Raji (cell line): ENCODE data around the gene TIMM50.

Experiments
- POLR2A ChIP-seq: IDR thresholded peaks from 2 replicates; pipeline ENCODE4 v1.6.1; 2011; ENCODE audit warnings: low read depth, low read length, control low read depth; ENCODE audit not compliant: insufficient read depth

The TIMM50 gene

DNA sequence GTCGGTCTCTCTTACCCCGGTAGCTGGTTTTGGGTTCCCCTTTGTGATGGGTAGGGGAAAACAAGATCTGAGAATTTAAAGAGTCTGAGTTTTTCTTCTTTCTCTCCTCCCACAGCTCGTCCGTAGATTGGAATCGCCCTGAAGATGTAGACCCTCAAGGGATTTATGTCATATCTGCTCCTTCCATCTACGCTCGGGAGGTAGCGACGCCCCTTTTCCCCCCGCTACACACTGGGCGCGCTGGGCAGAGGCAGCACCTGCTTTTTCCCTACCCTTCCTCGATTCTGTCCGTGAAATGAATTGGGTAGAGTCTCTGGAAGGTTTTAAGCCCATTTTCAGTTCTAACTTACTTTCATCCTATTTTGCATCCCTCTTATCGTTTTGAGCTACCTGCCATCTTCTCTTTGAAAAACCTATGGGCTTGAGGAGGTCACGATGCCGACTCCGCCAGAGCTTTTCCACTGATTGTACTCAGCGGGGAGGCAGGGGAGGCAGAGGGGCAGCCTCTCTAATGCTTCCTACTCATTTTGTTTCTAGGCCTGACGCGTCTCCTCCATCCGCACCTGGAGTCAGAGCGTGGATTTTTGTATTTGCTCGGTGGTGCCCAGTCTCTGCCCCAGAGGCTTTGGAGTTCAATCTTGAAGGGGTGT lies 27.2 kb downstream of the TIMM50 start:
- TF ChIP-seq POLR2A: no peak

DNA sequence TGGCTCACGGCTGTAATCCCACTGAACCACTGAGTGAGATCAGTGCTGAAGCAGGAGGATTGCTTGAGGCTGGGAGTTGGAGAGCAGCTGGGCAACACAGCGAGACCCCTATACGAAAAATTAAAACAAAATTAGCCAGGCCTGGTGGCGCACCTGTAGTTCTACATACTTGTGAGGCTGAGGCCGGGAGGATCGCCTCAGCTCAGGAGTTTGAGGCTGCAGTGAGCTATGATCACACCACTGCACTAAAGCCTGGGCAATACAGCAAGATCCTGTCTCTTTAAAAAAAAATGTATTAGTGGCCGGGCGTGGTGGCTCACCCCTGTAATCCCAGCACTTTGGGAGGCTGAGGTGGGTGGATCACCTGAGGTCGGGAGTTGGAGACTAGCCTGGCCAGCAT lies 28.0 kb downstream of the TIMM50 start:
- no peak for TF ChIP-seq POLR2A

DNA sequence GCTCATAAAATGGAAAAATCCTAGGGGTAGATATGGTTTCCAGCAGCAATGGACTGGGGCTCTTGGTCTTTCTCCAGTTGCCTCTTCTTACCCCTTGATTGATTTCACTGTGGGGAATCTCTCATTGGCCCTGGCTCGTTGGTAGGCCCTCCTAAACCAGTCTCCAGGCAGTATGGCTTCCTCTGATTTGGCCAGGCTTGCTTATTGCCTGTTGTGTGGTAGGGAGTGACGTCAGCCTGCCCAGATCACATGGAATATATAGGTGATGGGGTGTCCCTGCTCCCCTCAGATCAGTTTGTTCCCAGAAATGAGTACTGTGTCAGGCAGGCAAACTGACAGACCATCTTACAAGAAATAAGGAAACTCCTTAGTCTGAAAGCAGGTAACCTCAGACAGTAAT lies 28.6 kb downstream of the TIMM50 start:
- TF ChIP-seq POLR2A: no peak

DNA sequence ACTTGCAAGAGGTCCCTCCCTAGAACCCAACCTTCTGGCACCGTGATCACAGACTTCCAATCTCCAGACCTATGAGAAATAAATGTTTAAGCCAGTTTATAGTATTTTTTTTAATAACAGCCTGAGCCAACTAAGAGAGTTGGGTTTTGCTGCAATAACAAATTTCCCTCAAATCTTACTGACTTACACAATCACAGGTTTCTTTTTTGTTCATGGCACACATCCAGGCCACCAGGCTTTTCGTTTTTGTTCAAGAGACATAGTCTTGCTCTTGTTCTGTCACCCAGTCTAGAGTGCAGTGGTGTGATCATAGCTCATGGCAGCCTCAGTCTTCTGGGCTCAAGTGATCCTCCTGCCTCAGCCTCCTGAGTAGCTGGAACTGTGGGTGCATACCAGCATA lies 32.4 kb downstream of the TIMM50 start:
- TF ChIP-seq POLR2A: no peak

GRCh38 chr19:39514840-39515550 lies 34.4 kb downstream of the TIMM50 start, which contains the start of gene SELENOV:
Gene SELENOV (plus strand): TSS chr19:39515139. CDS start chr19:39515213, 74 bp downstream.
- TF ChIP-seq POLR2A: no peak

GRCh38 chr19:39515551-39516191 lies 35.0 kb downstream of the TIMM50 start:
- TF ChIP-seq POLR2A: no peak

- TF ChIP-seq POLR2A: no peak
These were observed 35.6 kb downstream of the TIMM50 start for GRCh38 chr19:39516270-39516669.

- no peak for TF ChIP-seq POLR2A
These were observed 36.8 kb downstream of the TIMM50 start for GRCh38 chr19:39517432-39517831.

DNA sequence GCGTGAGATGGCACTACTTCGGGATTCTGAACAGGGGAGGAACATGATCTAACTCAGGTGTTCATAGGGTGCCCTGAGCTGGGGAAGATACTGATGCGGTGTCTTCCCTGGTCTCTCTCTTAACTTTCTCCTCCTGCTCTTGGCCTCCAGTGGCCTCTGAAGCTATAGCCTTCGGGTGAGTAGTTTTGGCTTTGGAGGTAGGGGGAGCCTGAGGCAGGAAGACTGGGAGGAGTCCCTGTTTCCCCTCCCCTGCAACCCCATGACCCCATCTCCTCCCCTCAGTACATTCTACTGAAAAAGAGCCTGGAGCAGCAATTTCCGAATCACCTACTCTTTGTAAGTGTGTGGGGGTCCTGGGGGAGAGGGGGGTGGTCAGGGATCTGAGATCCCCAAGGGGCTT lies 37.8 kb downstream of the TIMM50 start:
- no peak for TF ChIP-seq POLR2A

DNA sequence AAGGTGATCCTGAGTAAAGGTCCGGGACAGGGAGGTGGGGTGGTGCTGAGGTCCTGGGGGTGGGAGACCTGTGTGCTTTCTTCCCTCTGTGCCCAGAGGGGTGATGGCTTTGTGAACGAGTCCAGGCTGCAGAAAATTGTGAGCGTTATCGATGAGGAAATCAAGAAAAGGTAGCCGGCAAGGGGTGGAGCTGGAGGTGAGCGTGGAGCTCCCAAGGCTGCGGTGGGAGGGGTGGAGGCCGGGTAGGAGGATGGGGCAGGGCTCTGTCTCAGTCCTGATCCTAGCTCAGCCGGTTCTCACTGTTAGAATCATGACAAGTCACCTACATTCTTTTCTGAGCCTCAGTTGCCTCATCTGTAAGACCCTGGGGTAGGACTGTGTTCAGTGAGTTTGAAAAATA lies 38.3 kb downstream of the TIMM50 start:
- no peak for TF ChIP-seq POLR2A

DNA sequence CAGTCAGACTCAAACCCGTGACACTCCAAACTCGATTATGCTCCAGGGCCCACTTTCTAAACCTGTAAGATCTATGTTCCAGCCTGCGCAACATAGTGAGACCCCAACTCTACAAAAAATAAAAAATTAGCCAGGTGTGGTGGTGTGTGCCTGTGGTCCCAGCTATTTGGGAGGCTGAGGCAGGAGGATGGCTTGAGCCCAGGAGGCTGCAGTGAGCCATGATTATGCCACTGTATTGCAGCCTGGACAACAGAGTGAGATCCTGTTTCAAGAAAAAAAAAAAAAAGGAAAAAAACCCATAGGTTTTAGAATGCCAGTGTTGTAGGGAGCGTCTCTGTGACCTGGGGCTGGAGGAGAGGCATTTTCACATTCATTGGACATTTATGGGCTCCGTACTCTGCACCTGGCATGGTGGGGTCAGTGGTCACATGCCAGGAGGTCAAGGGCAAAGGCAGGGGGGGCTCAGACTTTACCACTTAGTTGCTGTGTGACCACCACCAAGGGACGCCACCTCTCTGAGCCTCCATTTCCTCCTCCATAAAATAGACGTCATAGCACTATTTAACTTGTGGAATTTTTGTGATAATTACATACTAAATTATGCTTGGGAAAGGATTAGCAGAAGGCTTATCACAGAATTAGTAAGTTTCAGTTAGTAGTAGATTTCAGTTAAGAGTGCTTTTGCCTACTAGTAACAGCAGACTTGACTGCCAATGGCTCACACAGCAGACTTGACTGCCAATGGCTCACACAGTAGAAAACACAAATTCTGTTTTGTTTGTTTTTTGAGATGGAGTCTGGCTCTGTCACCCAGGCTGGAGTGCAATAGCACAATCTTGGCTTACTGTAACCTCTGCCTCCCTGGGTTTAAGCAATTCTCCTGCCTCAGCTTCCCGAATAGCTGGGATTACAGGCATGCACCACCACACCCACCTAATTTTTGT lies 40.2 kb downstream of the TIMM50 start:
- no peak for TF ChIP-seq POLR2A

DNA sequence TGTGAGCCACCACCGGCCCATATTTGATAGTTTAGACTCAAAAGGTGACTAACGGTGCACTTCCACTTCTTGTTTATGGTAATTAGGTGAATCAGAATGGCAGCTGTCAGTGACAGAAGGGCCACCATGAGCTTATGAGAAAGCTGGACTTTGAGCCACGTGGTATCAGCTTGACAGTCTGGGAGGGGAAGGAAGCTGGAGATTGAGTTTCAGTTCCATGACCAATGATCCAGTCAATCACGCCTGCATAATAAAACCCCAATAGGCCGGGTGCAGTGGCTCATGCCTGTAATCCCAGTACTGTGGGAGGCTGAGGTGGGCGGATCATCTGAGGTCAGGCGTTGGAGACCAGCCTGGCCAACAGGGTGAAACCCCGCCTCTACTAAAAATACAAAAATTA lies 43.9 kb downstream of the TIMM50 start:
- no peak for TF ChIP-seq POLR2A

- no peak for TF ChIP-seq POLR2A
These were observed 44.6 kb downstream of the TIMM50 start for GRCh38 chr19:39525205-39525604.

- no peak for TF ChIP-seq POLR2A
These were observed 51.2 kb downstream of the TIMM50 start for GRCh38 chr19:39531834-39532232.
